Inferior parietal cortex (tissue), 1 donor: ENCODE results near the gene MMP1.
"Not testable (repeated sequence)": the region's sequence is repeated elsewhere in the genome, so short reads cannot be mapped to it uniquely, and the experiment has no call there.

Experiments
- DNase-seq: peaks from one replicate; pipeline ENCODE4 v3.0.0-alpha.2; 2016; ENCODE audit errors: extremely low spot score

The MMP1 gene

DNA sequence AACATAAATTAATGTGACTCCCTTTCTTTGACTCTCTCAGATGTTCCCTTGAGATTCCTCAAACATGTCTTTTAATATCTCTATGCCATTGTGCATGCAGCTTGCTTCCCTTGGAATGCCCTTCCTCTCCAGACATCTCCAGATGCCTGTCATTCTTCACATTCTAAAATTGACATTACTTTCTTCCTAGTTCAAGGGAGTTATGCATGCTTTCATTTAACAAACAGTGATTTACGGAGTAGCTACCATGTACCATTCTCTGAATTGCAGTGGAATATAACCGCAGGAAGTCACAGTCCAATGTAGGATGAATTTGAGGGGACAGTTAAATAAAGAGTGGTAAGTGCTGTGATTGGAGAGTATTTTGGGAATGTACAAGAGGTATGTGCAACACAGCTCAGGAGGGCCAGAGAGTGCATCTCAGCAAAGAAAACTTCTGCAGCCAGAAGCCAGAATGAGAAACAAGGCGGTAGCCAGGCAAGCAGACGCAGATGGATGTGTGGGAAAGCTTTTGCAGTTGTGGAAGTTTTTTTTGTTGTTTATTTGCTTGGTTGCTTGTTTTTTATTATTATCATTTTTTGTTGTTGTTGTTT is 36.2 kb downstream of the MMP1 start:
- no peak for DNase-seq

DNA sequence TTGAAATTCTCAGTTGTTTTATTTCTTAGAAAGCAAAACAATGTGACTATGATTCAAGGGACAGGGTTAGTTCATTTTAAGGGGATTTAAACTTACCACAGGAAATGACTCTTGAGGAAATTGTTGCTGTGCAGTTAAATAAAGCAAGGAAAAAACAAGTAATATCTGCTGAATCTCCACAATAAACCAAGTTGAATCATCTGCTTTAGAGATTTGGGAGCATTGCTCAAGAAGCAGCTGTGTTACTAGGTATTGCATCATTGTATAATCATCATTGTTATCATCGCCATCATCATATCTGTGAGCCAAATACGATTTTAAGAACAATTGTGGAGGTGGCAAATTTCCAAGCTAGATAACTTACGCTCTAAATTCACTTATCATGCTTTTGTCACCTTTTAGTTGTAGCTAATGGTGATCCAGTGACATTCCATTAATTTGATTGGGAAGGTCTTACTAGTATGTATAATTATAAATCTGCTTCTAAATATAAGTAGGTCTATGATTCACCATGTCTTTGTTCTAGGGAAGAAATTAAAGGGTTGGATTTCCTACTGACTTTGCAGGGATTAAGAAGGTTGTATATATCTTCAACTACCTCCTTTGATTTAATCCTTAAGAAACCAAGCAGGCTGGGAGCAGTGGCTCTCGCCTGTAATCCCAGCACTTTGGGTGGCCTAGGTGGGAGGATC is 37.5 kb downstream of the MMP1 start:
- DNase-seq = no peak

DNA sequence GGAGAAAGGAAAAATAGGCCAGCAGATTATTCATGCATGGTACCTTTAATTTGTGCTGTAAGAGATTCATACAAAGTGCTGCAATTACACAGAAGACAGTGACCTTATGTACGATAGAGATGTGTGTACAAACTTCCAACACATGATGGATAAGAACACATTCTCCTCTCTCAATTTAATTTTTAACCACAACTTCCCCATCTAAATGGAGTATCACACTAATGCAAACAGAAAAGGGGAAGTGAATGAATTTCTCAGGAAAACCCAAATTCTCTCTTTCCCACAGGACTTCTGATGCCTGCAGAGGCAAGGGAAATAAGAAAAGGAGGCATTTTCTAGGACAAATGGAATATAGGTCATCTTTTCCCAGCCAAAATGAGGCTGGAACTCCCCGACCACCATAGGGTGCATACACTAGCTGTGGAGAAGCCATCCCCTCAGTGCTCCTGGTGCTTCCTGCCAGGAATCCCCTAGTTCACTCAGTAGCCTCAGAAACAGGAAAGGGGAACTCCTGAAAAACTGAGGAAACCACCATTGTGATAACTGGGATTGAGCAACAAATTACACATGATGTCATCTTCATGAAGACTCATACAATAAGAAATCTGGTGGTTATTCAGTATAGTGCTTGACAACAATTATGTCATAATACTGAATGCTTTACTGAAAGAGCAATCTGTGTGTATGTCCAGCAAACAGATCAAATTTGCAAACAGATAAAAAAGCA is 40.0 kb downstream of the MMP1 start:
- DNase-seq = no peak

DNA sequence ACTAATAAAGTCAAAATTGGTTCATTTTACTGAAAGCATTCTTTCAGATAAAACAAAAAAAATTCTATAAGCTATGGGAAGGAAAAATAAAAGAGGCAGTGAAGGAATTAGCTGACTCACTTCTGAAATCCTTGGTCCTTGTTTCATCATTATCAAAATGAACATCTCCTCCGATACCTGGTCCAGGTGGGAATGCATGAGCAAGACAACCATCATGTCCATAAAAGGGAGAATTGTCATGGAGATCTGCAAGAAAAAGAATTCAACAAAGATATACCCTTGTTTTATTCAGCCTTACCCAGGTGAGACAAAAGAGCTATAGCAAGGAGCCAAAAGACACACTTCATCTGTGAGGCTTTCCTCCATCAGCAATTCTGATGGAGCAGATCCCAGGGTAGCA is 44.7 kb downstream of the MMP1 start:
- no peak for DNase-seq

DNA sequence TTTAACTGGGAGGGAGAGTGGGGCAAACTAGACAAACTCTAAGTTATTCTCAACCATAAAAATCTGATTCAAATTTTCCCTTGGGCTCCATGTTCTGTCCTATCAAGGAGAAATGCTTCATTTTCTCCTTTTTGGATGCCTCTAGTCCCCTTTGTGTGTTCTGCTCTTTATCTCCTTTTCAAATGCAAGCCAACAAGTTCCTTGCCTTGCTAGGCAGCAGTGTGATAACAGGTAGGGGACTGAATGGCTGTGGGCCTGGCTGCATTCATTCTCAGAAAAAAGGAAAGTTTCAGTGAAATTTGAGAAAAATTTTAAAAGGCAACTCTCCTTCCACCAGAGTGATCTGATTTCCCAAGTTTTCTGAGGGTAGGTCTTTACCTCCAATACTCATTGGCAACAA is 46.3 kb downstream of the MMP1 start:
- DNase-seq = no peak

DNA sequence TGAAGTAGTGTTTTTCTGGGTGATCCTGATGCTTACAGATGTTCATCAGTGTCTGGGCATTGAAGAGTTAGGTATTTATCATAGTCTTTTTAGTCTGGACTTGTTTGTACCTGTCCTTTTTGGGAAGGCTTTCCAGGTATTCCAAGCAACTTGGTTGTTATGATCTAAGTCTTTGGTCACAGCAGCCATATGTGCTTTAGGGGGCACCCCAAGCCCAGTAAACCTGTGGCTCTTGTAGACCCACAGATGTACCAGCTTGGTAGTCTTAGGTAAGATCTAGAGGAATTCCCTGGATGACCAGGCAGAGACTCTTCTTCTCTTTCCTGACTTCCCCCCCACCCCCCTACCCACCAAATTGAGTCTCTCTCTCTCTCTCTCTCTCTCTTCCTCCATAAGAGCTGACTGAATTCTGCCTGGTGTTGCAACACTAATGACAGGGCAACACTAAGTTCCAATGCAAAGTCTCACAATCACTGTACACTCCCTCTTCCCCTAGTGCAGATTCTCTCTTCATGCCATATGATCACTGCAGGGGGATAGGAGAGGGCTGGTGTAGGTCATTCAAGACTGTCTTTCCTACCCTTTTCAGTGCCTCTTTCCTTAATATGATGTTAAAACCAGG is 48.7 kb downstream of the MMP1 start:
- DNase-seq = no peak

DNA sequence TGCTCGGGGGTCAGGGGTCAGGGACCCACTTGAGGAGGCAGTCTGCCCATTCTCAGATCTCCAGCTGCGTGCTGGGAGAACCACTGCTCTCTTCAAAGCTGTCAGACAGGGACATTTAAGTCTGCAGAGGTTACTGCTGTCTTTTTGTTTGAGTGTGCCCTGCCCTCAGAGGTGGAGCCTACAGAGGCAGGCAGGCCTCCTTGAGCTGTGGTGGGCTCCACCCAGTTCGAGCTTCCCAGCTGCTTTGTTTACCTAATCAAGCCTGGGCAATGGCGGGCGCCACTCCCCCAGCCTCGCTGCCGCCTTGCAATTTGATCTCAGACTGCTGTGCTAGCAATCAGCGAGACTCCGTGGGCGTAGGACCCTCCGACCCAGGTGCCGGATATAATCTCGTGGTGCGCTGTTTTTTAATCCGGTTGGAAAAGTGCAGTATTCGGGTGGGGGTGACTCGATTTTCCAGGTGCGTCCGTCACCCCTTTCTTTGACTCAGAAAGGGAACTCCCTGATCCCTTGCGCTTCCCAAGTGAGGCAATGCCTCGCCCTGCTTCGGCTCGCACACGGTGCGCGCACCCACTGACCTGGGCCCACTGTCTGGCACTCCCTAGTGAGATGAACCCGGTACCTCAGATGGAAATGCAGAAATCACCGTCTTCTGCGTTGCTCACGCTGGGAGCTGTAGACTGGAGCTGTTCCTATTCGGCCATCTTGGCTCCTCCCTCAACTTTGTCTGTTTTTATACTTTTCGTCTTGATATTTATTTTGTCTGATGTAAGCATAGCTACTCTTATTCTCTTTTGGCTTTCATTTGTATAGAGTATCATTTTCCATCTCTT is 51.0 kb downstream of the MMP1 start:
- not testable (repeated sequence) for DNase-seq
